HepG2 (cell line): ENCODE measurements around the gene TOGARAM1. TPM values are rescaled to one million over a fixed set of nuclear protein-coding genes. Genes with fewer than 3 reads are reported as not detected.

Source experiments
- ATAC-seq: fragments of 200-7000 bp; cut with Tn5 transposase; 3 replicates; pipeline ENCODE4 v1.9.1; 2020; ENCODE audit warnings: mild to moderate bottlenecking, moderate library complexity
- BruUV-seq: library from RNA; stranded (reverse); fragments of 400-500 nt; replicated peaks from 2 replicates; lab custom pipeline; 2021; lab: Mats Ljungman, UMichigan
- CTCF ChIA-PET: fragments of 300-600 bp; formaldehyde crosslinking; extraction: SDS; loops from one replicate; lab custom pipeline; 2021; ENCODE audit warnings: low total read pairs, inconsistent platforms, low intra/inter-chr PET ratio; lab: Yijun Ruan, JAX
- POLR2A ChIA-PET: fragments of 350-600 bp; sonication (Branson Sonifier 250); formaldehyde crosslinking; loops from one replicate; lab custom pipeline; 2020; ENCODE audit warnings: antibody characterized with exemption, inconsistent platforms; lab: Yijun Ruan, JAX
- DNase-seq: peaks from one replicate; pipeline ENCODE4 v3.0.0-alpha.2; 2015; ENCODE audit warnings: low spot score
- FAIRE-seq: peaks from 3 replicates; lab custom pipeline; 2011; peaks lifted over from hg19 to GRCh38; lab: Jason Lieb, UNC
- H2AFZ ChIP-seq: one replicate; pipeline ENCODE4 v1.6.1; 2011; ENCODE audit warnings: low read length, inconsistent platforms
- H3K27ac ChIP-seq: fragments of 300-600 bp; 3 replicates; pipeline ENCODE4 v1.8.0; 2011; ENCODE audit warnings: mixed run types, mild to moderate bottlenecking, mixed read lengths, low read length, inconsistent platforms; ENCODE audit not compliant: insufficient read depth; ENCODE audit errors: extremely low read length
- H3K27me3 ChIP-seq, 2 experiments: fragments of 200-600 bp in 1 of 2; 2 replicates in 1 of 2; 3 replicates in 1 of 2; pipeline versions ENCODE4 v1.6.0 to v1.8.0; 2011; ENCODE audit warnings: low read length in 2 of 2, mild to moderate bottlenecking in 2 of 2, moderate library complexity in 2 of 2, inconsistent platforms in 1 of 2; ENCODE audit not compliant: insufficient read depth in 2 of 2, control insufficient read depth in 1 of 2
- H3K36me3 ChIP-seq, 2 experiments: fragments of 200-600 bp in 1 of 2; replicated peaks in 1 of 2; 2 replicates in 1 of 2; 3 replicates in 1 of 2; pipeline versions ENCODE4 v1.5.1 to v1.8.0; 2011; ENCODE audit warnings: low read length in 2 of 2, inconsistent platforms in 1 of 2; ENCODE audit not compliant: insufficient read depth in 2 of 2, control insufficient read depth in 1 of 2
- H3K4me1 ChIP-seq: 2 replicates; pipeline ENCODE4 v1.5.1; 2012; ENCODE audit warnings: low read length, inconsistent platforms; ENCODE audit not compliant: insufficient read depth
- H3K4me2 ChIP-seq: 2 replicates; pipeline ENCODE4 v1.6.0; 2011; ENCODE audit warnings: low read depth, low read length, inconsistent platforms
- H3K4me3 ChIP-seq, 3 experiments: fragments of 200-600 bp in 1 of 3; sonication (generic), shearing (Covaris generic) in 1 of 3; replicated peaks in 1 of 3; 2 replicates each; pipeline ENCODE4 v1.5.1; 2011 to 2016; ENCODE audit warnings: low read length in 3 of 3, inconsistent platforms in 2 of 3, low read depth in 2 of 3, mild to moderate bottlenecking in 2 of 3, control low read depth in 1 of 3, mixed read lengths in 1 of 3; ENCODE audit not compliant: insufficient read depth in 1 of 3
- H3K79me2 ChIP-seq: one replicate; pipeline ENCODE4 v1.6.1; 2011; ENCODE audit warnings: low read length, inconsistent platforms; ENCODE audit not compliant: insufficient read depth
- H3K9ac ChIP-seq: 2 replicates; pipeline ENCODE4 v1.6.0; 2011; ENCODE audit warnings: mild to moderate bottlenecking, low read depth, low read length, inconsistent platforms; ENCODE audit not compliant: insufficient read depth
- H3K9me3 ChIP-seq: 2 replicates; pipeline ENCODE4 v1.5.1; 2012; ENCODE audit warnings: mild to moderate bottlenecking, low read length
- H4K20me1 ChIP-seq: 2 replicates; pipeline ENCODE4 v1.6.0; 2011; ENCODE audit warnings: inconsistent platforms, mild to moderate bottlenecking, low read length, moderate library complexity; ENCODE audit not compliant: insufficient read depth
- ATF1 ChIP-seq: IDR thresholded peaks from 2 replicates; pipeline ENCODE4 v1.6.1; 2016; ENCODE audit warnings: mild to moderate bottlenecking, control low read depth
- BHLHE40 ChIP-seq: IDR thresholded peaks from 2 replicates; pipeline ENCODE4 v1.6.1; 2011; ENCODE audit warnings: low read length, improper control_type of control experiment
- FOSL2 ChIP-seq: sonication (generic); formaldehyde crosslinking; IDR thresholded peaks from 2 replicates; pipeline ENCODE4 v1.4.0; 2020; ENCODE audit warnings: missing genetic modification reagents
- LRRFIP1 ChIP-seq: sonication (generic); formaldehyde crosslinking; conservative IDR thresholded peaks from 2 replicates; pipeline ENCODE4 v1.4.0; 2020; ENCODE audit warnings: missing genetic modification reagents
- MTF2 ChIP-seq: sonication (generic); formaldehyde crosslinking; IDR thresholded peaks from 2 replicates; pipeline ENCODE4 v1.5.0; 2020; ENCODE audit warnings: missing genetic modification reagents, borderline replicate concordance
- RARG ChIP-seq: sonication (generic); formaldehyde crosslinking; IDR thresholded peaks from 2 replicates; pipeline ENCODE4 v1.4.0; 2020; ENCODE audit warnings: low read depth, mild to moderate bottlenecking, missing genetic modification reagents
- SMARCE1 ChIP-seq: fragments of 450-650 bp; IDR thresholded peaks from 2 replicates; pipeline ENCODE4 v1.6.1; 2017; ENCODE audit warnings: borderline replicate concordance
- THYN1 ChIP-seq: sonication (generic); formaldehyde crosslinking; IDR thresholded peaks from 2 replicates; pipeline ENCODE4 v1.8.1; 2023; ENCODE audit warnings: low read depth, mild to moderate bottlenecking, moderate library complexity, missing genetic modification reagents, borderline replicate concordance
- ZFP62 ChIP-seq: sonication (generic); formaldehyde crosslinking; IDR thresholded peaks from 2 replicates; pipeline ENCODE4 v1.4.0; 2020; ENCODE audit warnings: missing genetic modification reagents
- ZKSCAN1 ChIP-seq: fragments of 150-350 bp; IDR thresholded peaks from 2 replicates; pipeline ENCODE4 v1.6.1; 2014; ENCODE audit warnings: low read length
- ZNF121 ChIP-seq: sonication (generic); formaldehyde crosslinking; IDR thresholded peaks from 2 replicates; pipeline ENCODE4 v1.5.0; 2020; ENCODE audit warnings: mild to moderate bottlenecking, missing genetic modification reagents
- ZNF790 ChIP-seq: sonication (generic); formaldehyde crosslinking; IDR thresholded peaks from 2 replicates; pipeline ENCODE4 v1.8.0; 2022; ENCODE audit warnings: missing genetic modification reagents, mild to moderate bottlenecking, borderline replicate concordance
- in situ Hi-C: cut with HindIII; loops from 2 replicates; pipeline ENCODE4 v1.10.0; 2017; ENCODE audit warnings: low pct_unique_long_range_greater_than_20kb; ENCODE audit not compliant: extremely low pct_ligation_motif_present
- intact Hi-C: fragments of 100-400 bp; cut with micrococcal nuclease; formaldehyde crosslinking; loops from one replicate; pipeline ENCODE4 v1.10.0; 2022; ENCODE audit not compliant: unreplicated experiment
- polyA plus RNA-seq, 8 experiments: library from polyadenylated mRNA; depleted of rRNA in 3 of 8; stranded (reverse) in 7 of 8; unstranded in 1 of 8; fragments of >200 nt; fragmentation: Illumina TruSeq in 4 of 8; extraction: Trizol in 4 of 8; gene quantifications; 2 replicates each; pipeline versions ENCODE4 v1.2.1 to v1.2.3, GENCODE V29; 2011 to 2016; ENCODE audit warnings: low read depth in 4 of 8, missing spikeins in 1 of 8, mixed read lengths in 1 of 8; ENCODE audit not compliant: insufficient read depth in 1 of 8
- total RNA-seq, 5 experiments: library from RNA; depleted of rRNA; stranded (reverse); fragments of >200 nt; fragmentation: Illumina TruSeq; extraction: Trizol; gene quantifications; 2 replicates each; pipeline ENCODE4 v1.2.3, GENCODE V29; 2016; ENCODE audit warnings: low read depth in 1 of 5

TOGARAM1 gene
- total and polyA plus RNA-seq, 2 of the 13 experiments (the other 11 are each of a cell fraction or from before 2014, with no cell fraction given), result 5.6 to 9.8 TPM

DNA sequence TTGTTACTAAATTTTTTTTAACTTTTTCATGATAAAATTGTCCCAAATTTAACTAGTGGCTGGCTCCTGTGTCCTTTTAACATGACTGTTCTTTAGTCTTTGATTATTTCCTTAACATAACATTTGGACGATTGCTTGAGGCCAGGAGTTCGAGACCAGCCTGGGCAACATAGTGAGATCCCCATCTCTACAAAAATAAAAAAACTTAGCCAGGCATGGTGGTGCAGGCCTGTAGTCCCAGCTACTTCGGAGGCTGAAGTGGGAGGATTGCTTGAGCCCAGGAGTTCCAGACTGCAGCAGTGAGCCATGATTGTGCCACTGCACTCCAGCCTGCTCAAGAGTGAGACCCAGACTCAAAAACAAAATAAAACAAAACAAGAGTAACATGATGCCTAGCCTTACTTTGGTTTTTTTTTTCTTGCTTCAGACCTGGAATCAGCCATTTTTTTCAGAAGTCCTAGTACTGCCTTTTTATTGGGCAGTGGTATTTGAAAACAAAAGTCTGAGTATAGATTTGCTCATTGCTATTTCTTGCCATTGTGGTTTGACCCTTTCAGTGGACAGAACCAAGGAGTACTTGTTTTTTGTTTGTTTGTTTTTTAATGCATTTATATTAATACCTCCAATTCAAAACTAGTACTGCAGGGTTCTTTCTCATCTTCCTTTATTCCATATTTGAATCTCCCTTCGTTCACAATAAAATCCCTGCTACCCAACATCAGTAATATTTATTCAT, 4.8 kb downstream of the TOGARAM1 start (continued):
- TF ChIP-seq MTF2 (no peak), ZFP62 (CRISPR knock-in tag) (no peak), ZNF121 (CRISPR knock-in tag) (peak; percentile 80)

DNA sequence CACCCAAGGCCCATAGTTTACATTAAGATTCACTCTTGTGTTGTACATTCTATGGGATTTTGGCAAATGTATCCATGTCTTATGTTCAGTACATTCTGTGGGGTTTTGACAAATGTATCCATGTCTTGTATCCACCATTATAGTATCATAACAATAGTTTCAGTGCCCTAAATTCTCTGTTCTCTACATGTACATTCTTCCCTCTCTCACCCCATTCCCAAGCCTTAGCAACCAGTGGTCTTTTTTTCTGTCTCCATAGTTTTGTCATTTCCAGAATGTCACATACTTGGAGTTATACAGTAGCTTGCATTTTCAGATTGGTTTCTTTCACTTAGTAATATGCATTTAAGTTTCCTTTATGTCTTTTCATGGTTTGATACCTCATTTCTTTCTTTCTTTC, 6.7 kb downstream of the TOGARAM1 start:
- H3K79me2 ChIP-seq, result peaks cover 94% of the 10 kb centered on the region
- no peak for ATAC-seq
- no TSS peak for BruUV-seq
- FAIRE-seq, result no peak
- TF ChIP-seq ATF1 (CRISPR knock-in tag) (no peak), THYN1 (CRISPR knock-in tag) (no peak), FOSL2 (CRISPR knock-in tag) (no peak), BHLHE40 (no peak), ZKSCAN1 (no peak), RARG (CRISPR knock-in tag) (no peak), LRRFIP1 (CRISPR knock-in tag) (no peak), ZNF790 (CRISPR knock-in tag) (no peak), SMARCE1 (no peak)
- TF ChIP-seq, all 625 proteins: peak for 0
- peak overlapping the region; percentile 34; the same call in 1 of the 2 replicates for H3K4me2 ChIP-seq
- H3K36me3 ChIP-seq, result no peaks in the 10 kb centered on the region
- H3K9me3 ChIP-seq, result peaks cover 9% of the 10 kb centered on the region; the same call in 1 of the 2 replicates
- no peak for DNase-seq
- H3K27me3 ChIP-seq, result no peaks in the 10 kb centered on the region
- H3K4me1 ChIP-seq, result peaks cover 34% of the 10 kb centered on the region
- H2AFZ ChIP-seq, result no peak overlapping the region
- peaks cover 4% of the 10 kb centered on the region for H4K20me1 ChIP-seq
- no peak overlapping the region for H3K27ac ChIP-seq
- no peak overlapping the region for H3K9ac ChIP-seq
- ChIA-PET CTCF (no interaction called here), POLR2A (no interaction called here)
- in situ Hi-C loops, result no loop called here
- H3K4me3 ChIP-seq, result no peak overlapping the region
- intact Hi-C loops, result no loop called here
